Smooth muscle cell of the brain vasculature (primary cell): ENCODE results near the gene C1orf210.
A peak's percentile ranks its signal among the peaks of the same experiment; 100 is the strongest.

Source experiments
- DNase-seq: peaks from one replicate; pipeline ENCODE4 v3.0.0-alpha.2; 2012; ENCODE audit warnings: low read depth, low spot score

The C1orf210 gene

DNA sequence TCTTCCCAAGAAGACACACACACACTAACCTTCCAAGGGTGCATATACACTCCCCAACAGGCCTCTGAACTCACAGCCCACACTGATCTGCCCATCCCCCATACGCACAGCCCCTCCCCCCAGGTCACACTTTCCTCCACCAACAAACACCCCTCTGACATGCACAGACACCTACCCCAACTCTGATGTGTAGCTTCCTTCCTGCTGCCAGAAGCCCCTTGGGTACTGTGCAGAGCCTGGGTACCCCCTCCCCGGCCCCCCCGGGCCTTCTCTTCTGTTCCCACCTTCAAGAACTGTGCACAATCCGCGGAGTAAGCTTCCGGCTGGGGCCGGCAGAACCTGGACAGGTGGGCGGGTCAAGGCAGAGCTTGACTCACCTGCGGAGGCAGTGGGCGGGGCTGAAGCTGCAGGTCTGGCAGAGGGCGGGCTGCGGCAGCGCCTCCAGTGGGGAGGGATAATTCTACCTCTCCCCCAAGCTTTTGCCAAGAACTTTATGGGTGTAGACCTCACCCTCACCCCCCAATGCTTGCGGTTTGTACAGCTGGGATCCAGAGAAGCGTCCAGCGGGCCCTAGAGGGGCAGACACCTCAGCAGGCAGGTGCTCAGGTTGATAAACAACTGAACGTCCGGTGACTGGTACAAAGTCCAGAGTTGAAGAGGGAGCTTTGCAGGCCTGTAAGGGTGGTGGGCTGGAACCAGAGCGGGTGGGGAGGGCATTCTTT, at the start of gene C1orf210:
Gene C1orf210 (minus strand): TSS at position 313 of the 722 bp plus-strand sequence. CDS start 2,311 bp downstream, outside the sequence.
- no peak for DNase-seq

DNA sequence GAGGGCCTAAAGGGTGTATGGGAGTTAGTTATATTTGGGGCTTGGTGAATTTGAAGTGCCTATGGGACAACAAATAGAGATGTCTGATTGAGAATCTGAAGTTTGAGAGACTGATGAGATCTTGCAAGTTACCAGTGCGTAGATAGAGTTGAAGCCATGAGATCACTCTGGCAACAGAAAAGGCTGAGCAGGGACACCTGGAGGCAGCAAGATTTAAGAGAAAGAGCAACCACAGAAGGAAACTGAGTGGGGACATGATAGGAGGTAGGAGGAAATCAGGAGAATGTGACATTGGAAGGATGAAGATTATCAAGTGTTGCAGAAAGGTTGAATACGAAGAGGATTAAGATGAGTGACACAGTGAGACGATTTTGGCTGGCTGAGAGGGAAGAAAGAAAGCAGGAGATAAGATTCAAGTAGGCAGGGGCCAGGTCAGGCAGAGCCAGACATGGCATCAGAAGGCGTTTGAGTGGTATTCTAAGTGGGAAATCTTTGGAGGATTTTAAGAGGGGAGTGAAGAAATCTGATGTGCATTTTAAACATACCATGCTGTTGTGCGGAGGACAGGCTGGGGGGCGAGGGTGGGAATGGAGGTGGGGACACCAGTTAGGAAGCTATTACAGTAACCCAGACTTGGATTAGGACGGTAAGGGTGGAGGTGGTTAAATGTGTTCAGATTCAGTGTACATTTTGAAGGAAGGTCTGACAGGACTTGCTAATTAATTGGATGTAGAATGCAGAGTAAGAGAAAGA, 49.2 kb upstream of the C1orf210 start:
- no peak for DNase-seq

DNA sequence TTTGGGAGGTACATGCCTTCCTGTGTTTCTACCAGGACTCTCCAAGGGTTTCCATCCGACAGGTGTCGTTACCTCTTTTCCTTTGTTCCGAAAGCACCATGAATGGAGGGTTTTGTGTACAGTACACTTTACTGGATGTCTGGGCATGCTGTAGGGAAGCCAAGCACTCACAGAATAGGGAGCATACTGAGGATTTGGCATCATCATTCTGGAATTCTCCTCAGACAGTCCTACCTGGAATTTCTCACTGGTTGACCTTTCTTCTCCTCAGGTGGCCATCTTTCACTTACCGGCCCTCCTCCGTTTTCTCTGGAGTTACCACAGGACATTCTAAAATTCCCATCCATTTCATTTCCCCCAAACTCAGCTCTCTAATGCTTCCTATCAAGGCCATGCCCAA, 46.3 kb upstream of the C1orf210 start:
- no peak for DNase-seq

DNA sequence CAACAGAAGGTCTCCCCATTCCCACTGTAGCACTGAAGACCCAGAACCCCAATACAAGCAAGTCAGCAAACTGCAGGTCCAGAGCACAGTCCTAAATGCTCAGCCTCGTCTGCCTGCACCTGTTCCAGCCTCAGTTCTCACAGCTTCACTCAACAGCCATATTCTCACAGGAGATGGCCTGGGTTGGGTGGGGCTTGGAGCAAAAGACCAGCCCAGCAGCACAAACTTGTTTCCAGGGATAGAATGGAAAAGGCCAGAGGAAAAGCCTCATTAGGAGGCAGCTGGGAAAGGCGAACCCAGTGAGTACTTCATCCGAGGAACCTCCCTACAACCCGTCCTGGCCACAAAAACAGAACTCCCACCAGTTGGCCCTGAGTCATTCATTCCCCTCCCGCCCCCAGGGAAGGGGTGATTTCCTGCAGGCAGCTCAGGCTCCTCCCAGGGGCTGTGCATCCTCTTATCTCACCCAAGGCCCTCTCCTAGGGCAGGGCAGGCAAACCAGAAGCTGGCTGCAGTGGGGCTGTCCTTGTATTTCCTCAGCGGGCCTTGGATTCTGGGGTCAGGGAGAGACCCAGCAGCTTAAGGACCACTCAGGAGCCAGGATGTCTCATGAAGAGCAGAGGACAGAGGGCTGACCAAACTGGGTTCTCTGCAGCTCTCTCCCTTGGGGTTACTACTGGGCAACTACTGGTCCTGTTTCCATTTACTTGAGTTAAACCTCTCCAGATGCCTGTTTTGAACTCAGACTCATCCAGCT, 44.8 kb upstream of the C1orf210 start:
- DNase-seq = peak; percentile 64

DNA sequence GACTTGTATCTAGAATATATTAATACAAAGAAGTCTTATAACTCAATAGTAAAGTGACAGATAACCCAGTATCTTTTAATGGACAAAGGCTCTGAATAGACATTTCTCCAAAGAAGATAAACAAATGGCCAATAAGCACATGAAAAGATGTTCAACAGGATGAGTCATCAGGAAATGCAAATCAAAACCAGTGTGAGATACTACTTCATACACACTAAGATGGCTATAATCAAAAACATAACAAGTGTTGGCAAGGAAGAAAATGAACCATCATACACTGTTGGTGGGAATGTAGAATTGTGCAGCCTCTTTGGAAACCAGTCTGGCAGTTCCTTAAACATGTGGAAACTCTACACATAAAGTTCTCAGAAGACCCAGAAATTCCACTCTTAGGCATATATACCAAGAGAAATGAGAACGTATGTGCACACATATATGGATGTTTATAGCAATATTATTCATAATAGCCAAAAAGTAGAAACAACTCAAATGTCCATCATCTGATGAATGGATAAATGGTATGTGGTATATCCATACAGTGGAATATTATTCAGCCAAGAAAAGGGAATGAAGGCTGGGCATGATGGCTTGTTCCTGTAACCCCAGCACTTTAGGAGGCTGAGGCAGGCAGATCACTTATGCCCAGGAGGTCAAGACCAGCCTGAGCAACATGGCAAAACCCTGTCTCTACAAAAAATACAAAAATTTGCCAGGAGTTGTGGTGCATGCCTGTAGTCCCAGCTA, 42.3 kb upstream of the C1orf210 start:
- DNase-seq = no peak

DNA sequence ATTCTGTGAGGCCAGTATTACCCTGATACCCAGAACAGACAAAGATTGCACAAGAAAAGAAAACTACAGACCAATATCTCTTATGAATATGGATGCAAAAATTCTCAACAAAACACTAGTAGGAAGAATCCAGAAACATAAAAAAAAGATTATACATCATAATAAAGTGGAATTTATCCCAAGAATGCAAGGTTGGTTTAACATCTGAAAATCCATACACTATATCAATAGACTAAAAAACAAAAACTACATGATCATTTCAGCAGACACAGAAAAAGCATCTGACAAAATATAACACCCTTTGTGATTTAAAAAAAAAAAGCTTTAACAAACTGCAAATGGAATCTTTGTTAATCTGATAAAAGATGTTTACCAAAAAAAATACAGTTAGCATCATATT, 40.0 kb upstream of the C1orf210 start:
- DNase-seq = no peak

DNA sequence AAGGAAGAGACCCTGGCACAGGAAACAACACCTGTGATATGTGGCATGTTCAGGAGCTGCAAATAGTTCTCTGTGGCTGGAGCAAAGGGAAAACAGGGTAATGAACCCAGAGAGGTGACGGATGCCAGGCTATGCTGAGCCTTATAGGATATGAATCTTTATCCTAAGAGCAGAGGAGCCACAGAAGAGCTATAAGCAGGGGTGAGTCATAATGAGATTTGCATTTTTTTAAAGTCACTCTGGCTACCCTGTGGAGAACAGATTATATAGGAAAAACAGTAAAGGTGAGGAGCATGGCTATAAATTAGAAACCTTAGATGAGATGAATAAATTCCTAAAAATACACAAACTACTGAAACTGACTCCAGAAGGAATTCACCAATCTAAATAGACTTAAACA, 39.4 kb upstream of the C1orf210 start:
- no peak for DNase-seq

DNA sequence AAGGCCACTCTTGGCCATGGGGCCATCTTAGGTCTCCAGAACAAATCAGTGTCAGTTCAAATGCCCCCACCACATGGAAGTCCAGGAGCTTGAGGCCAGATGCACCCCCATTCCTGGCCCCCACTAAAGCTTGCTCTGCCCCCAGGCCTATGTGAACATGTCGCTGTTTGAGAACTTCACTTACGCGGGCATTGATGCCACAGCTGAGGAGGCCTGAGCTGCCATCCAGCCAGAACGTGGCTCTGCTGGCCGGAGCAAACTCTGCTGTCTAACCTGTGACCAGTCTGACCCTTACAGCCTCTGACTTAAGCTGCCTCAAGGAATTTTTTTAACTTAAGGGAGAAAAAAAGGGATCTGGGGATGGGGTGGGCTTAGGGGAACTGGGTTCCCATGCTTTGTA, 37.1 kb upstream of the C1orf210 start:
- DNase-seq = no peak

DNA sequence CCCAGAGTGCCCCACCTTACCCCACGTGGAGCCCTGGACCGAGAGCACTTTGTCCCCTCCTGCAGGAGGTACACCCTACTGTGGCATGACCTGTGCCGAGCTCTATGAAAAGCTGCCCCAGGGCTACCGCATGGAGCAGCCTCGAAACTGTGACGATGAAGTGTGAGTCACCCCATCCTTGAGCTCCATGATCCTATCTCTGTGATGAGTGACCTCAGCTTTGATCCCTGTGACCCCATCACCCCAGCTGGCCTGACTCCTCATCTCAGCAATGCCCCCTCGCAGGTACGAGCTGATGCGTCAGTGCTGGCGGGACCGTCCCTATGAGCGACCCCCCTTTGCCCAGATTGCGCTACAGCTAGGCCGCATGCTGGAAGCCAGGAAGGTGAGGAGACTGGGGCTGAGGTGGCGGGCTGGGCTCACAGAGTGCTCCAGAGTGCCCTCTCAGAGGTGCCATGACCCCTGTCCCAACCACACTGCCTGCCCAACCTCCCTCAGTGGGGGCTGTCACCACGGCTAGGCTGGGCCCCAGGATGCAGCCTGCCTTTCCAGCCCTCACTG, 36.0 kb upstream of the C1orf210 start:
- no peak for DNase-seq

DNA sequence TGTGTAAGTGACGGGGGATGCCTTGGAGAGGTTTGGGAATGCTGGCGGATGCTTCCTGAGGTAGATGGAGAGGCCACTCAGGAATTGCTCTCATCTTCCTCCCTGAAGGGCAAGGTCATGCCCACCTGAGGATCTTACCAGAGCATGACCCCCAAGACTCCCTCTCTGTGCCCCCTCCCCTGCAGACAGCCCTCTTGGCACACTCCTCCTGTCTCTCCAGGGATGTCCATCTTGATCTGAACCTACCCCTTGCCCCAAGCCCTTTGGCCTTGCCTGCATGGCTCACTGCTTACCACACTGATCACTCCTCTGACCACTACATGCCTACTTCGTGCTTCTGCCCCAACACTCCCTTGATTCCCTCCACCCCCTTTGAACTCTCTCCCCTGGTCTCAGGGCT, 34.4 kb upstream of the C1orf210 start:
- no peak for DNase-seq

DNA sequence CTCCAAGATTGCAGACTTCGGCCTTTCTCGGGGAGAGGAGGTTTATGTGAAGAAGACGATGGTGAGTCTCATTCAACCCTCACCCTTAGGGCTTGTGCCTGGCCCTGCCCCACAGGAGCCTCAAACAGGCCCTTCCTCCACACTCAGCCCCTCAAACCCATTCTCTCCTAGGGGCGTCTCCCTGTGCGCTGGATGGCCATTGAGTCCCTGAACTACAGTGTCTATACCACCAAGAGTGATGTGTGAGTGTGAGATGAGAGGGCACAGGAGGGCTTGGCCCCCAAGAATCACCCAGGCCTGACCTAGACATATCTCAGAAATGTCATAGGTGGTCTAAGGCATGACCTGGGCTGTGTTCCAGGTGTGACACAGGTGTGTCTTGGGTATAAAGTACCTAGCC, 33.9 kb upstream of the C1orf210 start:
- no peak for DNase-seq

DNA sequence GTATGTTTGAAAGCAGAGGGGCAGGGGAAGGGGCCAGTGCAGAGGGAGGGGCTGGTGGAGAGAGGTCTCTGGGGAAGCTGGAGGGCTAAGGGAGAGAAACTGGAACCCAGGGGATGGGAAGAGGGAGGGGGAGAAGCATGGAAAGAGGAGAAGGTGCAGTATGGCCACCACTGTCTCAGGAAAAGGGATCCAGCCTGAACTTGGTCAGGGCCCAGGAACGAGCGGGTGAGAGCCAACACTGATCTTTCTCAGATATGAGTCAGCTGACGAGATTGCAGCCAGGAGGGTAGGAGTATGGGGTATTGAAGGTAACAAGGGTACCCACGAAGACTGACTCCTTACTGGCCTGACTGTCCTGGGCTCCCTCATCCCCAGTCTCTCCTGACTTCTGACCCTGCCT, 33.5 kb upstream of the C1orf210 start:
- no peak for DNase-seq

DNA sequence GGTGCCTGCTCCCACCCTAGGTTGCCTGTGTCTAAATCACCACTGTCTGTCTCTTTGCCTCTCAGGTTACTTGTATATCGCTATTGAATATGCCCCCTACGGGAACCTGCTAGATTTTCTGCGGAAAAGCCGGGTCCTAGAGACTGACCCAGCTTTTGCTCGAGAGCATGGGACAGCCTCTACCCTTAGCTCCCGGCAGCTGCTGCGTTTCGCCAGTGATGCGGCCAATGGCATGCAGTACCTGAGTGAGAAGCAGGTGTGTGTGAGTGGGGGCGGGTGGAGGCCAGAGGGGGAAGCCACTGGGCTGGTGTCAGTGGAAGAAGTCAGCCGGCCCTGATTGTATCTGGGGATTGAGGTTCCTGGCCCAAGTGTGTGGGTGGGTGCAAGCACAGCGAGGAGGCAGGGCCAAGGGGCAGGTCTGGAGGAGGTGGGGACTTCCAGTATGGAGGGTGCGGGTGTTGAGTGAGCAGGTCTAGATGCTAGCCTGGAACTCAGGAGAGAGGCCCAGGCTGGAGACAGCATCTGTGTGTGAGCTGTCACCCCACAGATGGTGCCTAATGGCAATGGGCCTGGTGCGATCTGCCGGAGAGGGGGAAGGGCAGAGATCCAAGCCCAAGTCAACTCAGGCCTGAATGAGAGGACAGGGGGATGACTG, 32.6 kb upstream of the C1orf210 start:
- DNase-seq = no peak

DNA sequence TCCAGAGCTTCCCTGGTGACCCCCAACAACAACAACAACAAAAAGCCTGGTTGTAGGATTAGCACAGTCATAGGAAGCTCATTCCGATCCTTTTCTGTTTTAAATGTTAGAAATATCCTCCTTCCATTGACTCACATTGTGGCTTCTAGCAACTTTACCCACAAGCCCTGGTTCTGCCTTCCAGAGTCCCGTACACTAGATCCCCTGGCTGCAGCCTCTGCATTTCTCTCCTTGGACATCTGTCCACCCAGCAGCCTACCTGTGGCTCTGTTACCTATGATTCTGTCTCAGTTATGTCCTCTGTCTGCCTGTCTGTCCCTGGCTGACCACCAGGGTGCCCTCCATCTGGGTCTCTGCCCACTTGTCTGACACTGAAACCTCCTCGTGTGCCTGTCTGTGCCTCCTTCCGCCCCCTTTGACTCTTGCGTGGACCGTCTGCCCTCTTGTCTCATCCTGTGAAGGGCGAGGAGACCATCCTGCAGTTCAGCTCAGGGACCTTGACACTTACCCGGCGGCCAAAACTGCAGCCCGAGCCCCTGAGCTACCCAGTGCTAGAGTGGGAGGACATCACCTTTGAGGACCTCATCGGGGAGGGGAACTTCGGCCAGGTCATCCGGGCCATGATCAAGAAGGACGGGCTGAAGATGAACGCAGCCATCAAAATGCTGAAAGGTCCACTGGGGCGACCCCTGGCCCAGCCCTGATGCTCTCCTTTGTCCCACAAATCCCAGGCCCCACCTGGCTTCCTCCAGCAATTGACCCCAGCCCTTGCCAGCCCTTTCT, 31.5 kb upstream of the C1orf210 start:
- no peak for DNase-seq

DNA sequence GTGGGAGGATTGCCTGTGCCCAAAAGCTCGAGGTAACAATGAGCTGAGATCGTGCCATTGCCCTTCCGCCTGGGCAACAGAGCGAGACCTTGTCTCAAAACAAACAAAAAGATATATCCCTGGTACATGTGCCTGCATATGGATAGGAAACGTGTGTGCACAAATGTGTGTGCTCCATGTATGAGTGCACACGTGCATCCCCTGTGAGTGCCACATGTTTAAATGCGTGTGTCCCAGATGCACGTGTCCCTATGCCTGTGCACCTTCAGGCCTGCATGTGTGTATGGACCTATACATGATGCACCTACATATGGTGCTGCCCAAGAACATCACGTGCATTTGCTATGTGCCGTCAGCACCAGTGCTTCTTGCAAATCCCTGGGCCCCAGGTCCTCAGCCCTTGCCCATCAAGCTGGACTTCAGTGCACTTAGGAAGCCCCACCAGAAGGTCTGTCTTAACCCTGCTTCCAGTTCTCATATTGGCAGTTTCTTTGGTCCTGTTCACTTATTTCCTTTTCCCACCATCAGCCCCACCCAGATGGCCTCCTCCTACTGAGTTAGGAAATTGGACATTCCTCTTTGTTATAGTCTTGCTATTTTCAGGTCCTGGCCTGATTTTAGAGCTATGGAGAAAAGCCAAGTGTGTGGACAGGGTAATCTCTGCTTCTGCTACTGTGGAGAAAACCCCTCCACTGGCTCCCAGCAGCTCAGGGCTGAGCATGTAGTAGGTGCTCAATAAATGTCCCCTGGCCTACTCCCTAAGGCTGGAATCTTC, 30.8 kb upstream of the C1orf210 start:
- no peak for DNase-seq

DNA sequence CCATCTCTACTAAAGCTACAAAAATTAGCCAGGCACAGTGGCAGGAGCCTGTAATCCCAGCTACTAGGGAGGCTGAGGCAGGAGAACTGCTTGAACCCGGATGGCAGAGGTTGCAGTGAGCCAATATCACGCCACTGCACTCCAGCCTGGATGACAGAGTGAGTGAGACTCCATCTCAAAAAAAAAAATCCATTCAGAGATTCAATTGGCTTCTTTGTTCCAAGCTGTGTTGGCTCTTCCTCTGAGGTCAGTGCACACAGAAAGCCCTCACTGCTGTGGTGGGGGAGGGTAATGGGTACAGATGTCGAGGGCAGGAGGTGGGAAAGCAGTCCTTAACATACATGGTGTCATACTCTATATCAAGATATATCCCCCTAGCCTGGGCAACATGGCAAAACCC, 30.1 kb upstream of the C1orf210 start:
- no peak for DNase-seq

DNA sequence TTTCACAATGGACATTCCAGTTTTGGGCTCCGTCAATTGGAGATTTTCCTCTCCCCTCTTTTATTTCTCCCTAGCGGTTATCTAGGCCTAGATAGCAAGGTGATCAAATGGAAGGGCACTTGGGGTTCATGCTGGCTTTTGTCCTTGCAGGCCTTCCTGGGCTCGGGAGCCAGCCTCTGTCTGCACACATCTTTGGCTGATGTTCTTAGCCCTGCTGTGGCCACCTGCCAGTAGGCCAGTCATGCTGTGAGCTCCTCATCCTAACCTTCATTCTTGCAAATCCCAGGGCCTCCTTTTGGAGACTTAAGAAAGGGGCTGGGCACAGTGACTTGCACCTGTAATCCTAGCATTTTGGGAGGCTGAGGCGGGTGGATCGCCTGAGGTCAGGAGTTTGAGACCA, 28.9 kb upstream of the C1orf210 start:
- DNase-seq = no peak

DNA sequence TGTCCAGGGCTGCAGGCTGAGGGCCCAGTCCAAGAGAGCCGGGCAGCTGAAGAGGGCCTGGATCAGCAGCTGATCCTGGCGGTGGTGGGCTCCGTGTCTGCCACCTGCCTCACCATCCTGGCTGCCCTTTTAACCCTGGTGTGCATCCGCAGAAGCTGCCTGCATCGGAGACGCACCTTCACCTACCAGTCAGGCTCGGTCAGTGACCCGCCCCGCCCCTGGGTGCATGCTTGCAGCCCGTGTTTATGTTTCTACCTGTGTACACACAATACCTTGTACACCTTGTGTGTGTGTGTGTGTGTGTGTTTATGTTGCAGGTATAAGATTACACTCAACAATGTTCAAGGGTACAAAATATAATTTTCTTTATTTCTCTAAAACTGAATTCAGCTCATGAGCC, 28.4 kb upstream of the C1orf210 start:
- DNase-seq = no peak
